ENCODE data around the gene DRC7.

- TF ChIP-seq, protein P1, sequence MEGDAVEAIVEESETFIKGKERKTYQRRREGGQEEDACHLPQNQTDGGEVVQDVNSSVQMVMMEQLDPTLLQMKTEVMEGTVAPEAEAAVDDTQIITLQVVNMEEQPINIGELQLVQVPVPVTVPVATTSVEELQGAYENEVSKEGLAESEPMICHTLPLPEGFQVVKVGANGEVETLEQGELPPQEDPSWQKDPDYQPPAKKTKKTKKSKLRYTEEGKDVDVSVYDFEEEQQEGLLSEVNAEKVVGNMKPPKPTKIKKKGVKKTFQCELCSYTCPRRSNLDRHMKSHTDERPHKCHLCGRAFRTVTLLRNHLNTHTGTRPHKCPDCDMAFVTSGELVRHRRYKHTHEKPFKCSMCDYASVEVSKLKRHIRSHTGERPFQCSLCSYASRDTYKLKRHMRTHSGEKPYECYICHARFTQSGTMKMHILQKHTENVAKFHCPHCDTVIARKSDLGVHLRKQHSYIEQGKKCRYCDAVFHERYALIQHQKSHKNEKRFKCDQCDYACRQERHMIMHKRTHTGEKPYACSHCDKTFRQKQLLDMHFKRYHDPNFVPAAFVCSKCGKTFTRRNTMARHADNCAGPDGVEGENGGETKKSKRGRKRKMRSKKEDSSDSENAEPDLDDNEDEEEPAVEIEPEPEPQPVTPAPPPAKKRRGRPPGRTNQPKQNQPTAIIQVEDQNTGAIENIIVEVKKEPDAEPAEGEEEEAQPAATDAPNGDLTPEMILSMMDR (IDR thresholded peaks at IDR 0.05; ENCODE audit: low read depth, low read length) = no peak
- TF ChIP-seq EZH2phosphoT487 (IDR thresholded peaks at IDR 0.05; ENCODE audit: low read depth) = no peak
Observed at GRCh38 chr16:57747496-57747895, 52.9 kb downstream of the DRC7 start.

Measured in OCI-LY3 (cell line).